Kidney (tissue), 14 donors: ENCODE measurements around the gene SLC35B1. TPM values are rescaled to one million over a fixed set of nuclear protein-coding genes. Genes with fewer than 3 reads are reported as not detected.

Experiments
- DNase-seq, 5 donors: peaks; one replicate each; pipeline ENCODE4 v3.0.0-alpha.2; 2013 to 2020
- FAIRE-seq: peaks from 2 replicates; lab custom pipeline; 2012; peaks lifted over from hg19 to GRCh38; lab: Jason Lieb, UNC
- H3K27ac ChIP-seq, 2 donors: one replicate each; pipeline ENCODE4 v1.7.0; 2013; ENCODE audit warnings: low read depth in 2 of 2, low read length in 2 of 2, inconsistent platforms in 1 of 2
- H3K27me3 ChIP-seq: one replicate; pipeline ENCODE4 v1.7.1; 2013; ENCODE audit warnings: low read length, inconsistent platforms; ENCODE audit not compliant: control insufficient read depth, insufficient read depth
- H3K36me3 ChIP-seq, 3 donors: one replicate each; pipeline versions ENCODE4 v1.7.0 to v1.7.1; 2013; ENCODE audit warnings: low read length in 3 of 3, control low read depth in 1 of 3, inconsistent platforms in 1 of 3; ENCODE audit not compliant: insufficient read depth in 3 of 3, control insufficient read depth in 2 of 3
- H3K4me1 ChIP-seq, 3 donors: one replicate each; pipeline versions ENCODE4 v1.7.0 to v1.7.1; 2013; ENCODE audit warnings: low read length in 3 of 3, inconsistent platforms in 1 of 3, low read depth in 1 of 3; ENCODE audit not compliant: control insufficient read depth in 2 of 3, insufficient read depth in 2 of 3
- H3K4me3 ChIP-seq, 3 donors: one replicate each; pipeline versions ENCODE4 v1.7.0 to v1.8.1; 2013; ENCODE audit warnings: low read length in 3 of 3, control low read depth in 1 of 3, inconsistent platforms in 1 of 3
- H3K9ac ChIP-seq, 3 donors: one replicate each; pipeline versions ENCODE4 v1.7.0 to v1.7.1; 2013; ENCODE audit warnings: low read length in 3 of 3, control low read depth in 1 of 3, inconsistent platforms in 1 of 3
- H3K9me3 ChIP-seq, 3 donors: one replicate each; pipeline versions ENCODE4 v1.7.0 to v1.7.1; 2013; ENCODE audit warnings: low read length in 3 of 3, control low read depth in 1 of 3, inconsistent platforms in 1 of 3; ENCODE audit not compliant: control insufficient read depth in 2 of 3, insufficient read depth in 1 of 3
- intact Hi-C: fragments of 100-400 bp; cut with DNase I; formaldehyde crosslinking; loops from one replicate; pipeline ENCODE4 v1.11.1; 2022
- polyA plus RNA-seq: library from polyadenylated mRNA; stranded (reverse); fragments of 350-450 nt; fragmentation: Illumina TruSeq; extraction: RNeasy Lipid Tissue Mini Kit (QIAGEN cat#74804); gene quantifications from one replicate; pipeline ENCODE4 v1.2.3, GENCODE V29; 2014; ENCODE audit warnings: low read depth, low replicate concordance; ENCODE audit not compliant: insufficient read depth
- total RNA-seq: library from RNA; stranded (reverse); fragmentation: NEBNext Ultra II Directional; extraction: Animal tissue kit (Norgen Biotek cat#: 25700); gene quantifications from one replicate; pipeline ENCODE4 v1.2.1, GENCODE V29; 2021
- TF ChIP-seq, protein P1 (sequence below): IDR thresholded peaks from 3 replicates; pipeline ENCODE4 v1.5.1; 2012; ENCODE audit warnings: mild to moderate bottlenecking, moderate library complexity, borderline replicate concordance; ENCODE audit not compliant: insufficient read depth; ENCODE audit errors: extremely low read depth
- donor health status: control.
- donor health status: control.
- donor health status: control.
- donor health status: control.
- donor health status: control.
- donor health status: DM: yes; HTN: yes; CAD: no.
- donor health status: Normal renal cell carcinoma (clear cell type).

The SLC35B1 gene
- total and polyA plus RNA-seq, 2 donors from 2014 or later, result 56.6 to 83.7 TPM

DNA sequence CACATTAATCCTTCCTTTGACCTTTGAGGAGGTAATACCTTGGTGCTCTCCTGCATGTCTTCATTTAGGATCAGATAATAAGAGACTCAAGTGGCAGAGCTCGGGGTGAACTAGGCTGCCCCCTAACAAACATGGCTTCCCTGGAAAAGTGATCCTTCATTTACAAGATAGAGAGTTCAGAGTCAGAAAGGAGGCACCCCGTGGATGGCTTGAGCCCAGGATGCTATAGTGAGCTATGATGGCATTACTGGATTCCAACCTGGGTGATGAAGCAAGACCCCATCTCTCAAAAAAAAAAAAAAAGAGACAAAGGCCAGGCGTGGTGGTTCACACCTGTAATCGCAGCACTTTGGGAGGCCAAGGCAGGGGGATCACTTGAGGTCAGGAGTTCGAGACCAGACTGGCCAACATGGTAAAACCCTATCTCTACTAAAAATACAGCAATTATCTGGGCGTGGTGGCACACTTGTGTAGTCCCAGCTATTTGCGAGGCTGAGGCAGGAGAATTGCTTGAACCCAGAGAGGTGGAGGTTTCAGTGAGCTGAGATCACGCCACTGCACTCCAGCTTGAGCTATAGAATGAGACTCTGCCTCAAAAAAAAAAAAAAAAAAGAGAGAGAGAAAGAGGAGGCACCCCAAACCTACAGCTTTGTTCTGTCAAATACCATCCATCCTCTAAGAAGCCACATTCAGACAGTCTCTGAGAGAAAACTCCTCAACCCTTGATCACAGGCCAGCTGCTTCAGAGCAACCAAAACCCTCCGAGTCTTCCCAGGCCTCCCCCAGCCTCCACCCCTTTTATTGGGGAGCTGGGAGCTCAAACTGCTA, 48.8 kb upstream of the SLC35B1 start:
- TF ChIP-seq, protein P1, sequence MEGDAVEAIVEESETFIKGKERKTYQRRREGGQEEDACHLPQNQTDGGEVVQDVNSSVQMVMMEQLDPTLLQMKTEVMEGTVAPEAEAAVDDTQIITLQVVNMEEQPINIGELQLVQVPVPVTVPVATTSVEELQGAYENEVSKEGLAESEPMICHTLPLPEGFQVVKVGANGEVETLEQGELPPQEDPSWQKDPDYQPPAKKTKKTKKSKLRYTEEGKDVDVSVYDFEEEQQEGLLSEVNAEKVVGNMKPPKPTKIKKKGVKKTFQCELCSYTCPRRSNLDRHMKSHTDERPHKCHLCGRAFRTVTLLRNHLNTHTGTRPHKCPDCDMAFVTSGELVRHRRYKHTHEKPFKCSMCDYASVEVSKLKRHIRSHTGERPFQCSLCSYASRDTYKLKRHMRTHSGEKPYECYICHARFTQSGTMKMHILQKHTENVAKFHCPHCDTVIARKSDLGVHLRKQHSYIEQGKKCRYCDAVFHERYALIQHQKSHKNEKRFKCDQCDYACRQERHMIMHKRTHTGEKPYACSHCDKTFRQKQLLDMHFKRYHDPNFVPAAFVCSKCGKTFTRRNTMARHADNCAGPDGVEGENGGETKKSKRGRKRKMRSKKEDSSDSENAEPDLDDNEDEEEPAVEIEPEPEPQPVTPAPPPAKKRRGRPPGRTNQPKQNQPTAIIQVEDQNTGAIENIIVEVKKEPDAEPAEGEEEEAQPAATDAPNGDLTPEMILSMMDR, result no peak
- Histone ChIP-seq H3K4me1 (peaks cover 0 to 2% (median 0%) of the 10 kb centered on the region in 3 donors), H3K27me3 (no peaks in the 10 kb centered on the region), H3K9ac (no peak overlapping the region), H3K27ac (no peak overlapping the region), H3K4me3 (no peak overlapping the region), H3K9me3 (no peaks in the 10 kb centered on the region), H3K36me3 (no peaks in the 10 kb centered on the region)
- intact Hi-C loops, result no loop called here
- FAIRE-seq (no peak), DNase-seq (no peak)

DNA sequence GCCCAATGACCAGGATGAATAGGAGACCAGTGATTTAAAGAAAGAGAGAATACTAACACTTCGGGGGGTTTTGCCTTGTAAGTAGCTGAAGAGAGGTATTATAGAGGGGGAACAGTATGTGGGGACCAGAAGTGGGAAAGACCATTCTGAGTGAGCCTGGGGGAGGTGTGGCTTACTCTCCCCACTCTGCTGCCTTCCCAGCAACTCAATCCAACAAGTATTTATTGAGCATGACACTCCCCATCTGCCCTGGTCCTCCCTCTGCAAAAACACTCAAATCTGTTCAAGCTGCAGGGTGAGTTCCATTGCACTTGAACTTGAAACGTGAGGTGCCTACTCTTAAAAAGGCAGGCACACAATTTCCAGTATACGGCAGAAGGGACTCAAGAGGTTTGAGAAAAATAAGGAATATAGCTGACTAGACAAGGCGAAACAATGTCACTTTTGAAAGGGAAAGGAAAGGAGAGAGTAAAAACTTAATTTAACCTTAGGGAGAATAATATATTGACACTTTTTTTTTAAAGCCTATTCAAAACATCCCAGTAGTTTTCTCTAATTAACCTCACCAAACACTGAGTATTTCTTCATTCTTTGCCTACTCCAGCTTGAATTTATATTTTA, 48.0 kb upstream of the SLC35B1 start:
- FAIRE-seq (no peak), DNase-seq (peak in 3 of 5 donors; percentile 36 to 75 (median 72))
- Histone ChIP-seq H3K9ac (no peak overlapping the region), H3K36me3 (no peaks in the 10 kb centered on the region), H3K27ac (no peak overlapping the region), H3K9me3 (no peaks in the 10 kb centered on the region), H3K27me3 (no peaks in the 10 kb centered on the region), H3K4me3 (no peak overlapping the region), H3K4me1 (peaks cover 0 to 2% (median 0%) of the 10 kb centered on the region in 3 donors)
- intact Hi-C loops, result no loop called here
- TF ChIP-seq, protein P1, result no peak

DNA sequence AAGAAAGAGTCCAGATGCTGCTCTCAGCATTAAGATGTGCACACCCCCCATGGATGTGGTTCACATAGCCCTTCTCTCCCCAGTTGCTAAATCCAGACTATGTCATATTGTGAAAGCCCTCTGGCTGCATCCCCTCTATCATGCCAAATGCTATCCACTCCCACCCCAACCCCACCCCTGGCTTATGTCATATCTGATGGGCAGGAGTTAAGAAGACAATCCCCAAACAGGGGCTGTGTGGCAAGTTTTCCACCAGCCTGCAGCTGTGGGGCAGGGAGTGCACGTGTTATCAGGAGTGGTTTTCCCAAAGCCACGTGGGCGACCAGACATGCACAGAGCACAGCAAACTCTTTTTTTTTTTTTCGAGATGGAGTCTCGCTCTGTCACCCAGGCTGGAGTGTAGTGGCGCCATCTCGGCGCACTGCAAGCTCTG, 46.2 kb upstream of the SLC35B1 start:
- no peaks in the 10 kb centered on the region for H3K36me3 ChIP-seq
- H3K9me3 ChIP-seq, result no peaks in the 10 kb centered on the region
- no peak overlapping the region for H3K27ac ChIP-seq
- intact Hi-C loops, result no loop called here
- TF ChIP-seq, protein P1, result no peak
- FAIRE-seq (no peak), DNase-seq (no peak)
- H3K9ac ChIP-seq, result no peak overlapping the region
- H3K27me3 ChIP-seq, result no peaks in the 10 kb centered on the region
- H3K4me3 ChIP-seq, result no peak overlapping the region
- peaks cover 0 to 2% (median 0%) of the 10 kb centered on the region in 3 donors for H3K4me1 ChIP-seq
